Stimulated activated CD4-positive, alpha-beta T cell treated with anti-CD3 and anti-CD28 coated beads, Interleukin-4, amount 100 ng/mL, for 48 hours (primary cell): ENCODE data around the gene ADARB2.
"Not testable (repeated sequence)": the region's sequence is repeated elsewhere in the genome, so short reads cannot be mapped to it uniquely, and the experiment has no call there.

ENCODE experiments used
- DNase-seq, 2 donors: peaks; one replicate each; pipeline ENCODE4 v3.0.0-alpha.2; 2020; ENCODE audit warnings: low read depth in 2 of 2

Gene ADARB2

GRCh38 chr10:1398116-1398515 is 339.2 kb downstream of the ADARB2 start:
- DNase-seq = not testable (repeated sequence)

GRCh38 chr10:1396297-1396635 is 341.1 kb downstream of the ADARB2 start:
- no peak for DNase-seq

GRCh38 chr10:1395481-1396296 is 341.6 kb downstream of the ADARB2 start:
- DNase-seq = no peak

GRCh38 chr10:1395025-1395480 is 342.3 kb downstream of the ADARB2 start:
- DNase-seq = no peak

- DNase-seq = no peak
These were observed 343.0 kb downstream of the ADARB2 start for GRCh38 chr10:1394155-1394912.

- DNase-seq = no peak
These were observed 343.8 kb downstream of the ADARB2 start for GRCh38 chr10:1393481-1393880.

GRCh38 chr10:1392127-1392526 is 345.2 kb downstream of the ADARB2 start:
- no peak for DNase-seq

GRCh38 chr10:1390200-1390599 is 347.1 kb downstream of the ADARB2 start:
- no peak for DNase-seq

GRCh38 chr10:1384026-1384425 is 353.3 kb downstream of the ADARB2 start:
- DNase-seq = no peak

- no peak for DNase-seq
These were observed 354.6 kb downstream of the ADARB2 start for GRCh38 chr10:1382711-1383110.

GRCh38 chr10:1381339-1381738 is 356.0 kb downstream of the ADARB2 start:
- no peak for DNase-seq

- DNase-seq = no peak
These were observed 357.1 kb downstream of the ADARB2 start for GRCh38 chr10:1380088-1380671.

GRCh38 chr10:1379601-1380000 is 357.7 kb downstream of the ADARB2 start:
- DNase-seq = no peak

- no peak for DNase-seq
These were observed 358.9 kb downstream of the ADARB2 start for GRCh38 chr10:1378473-1378872.

- DNase-seq = no peak
These were observed 359.5 kb downstream of the ADARB2 start for GRCh38 chr10:1377740-1378397.

- DNase-seq = no peak
These were observed 360.1 kb downstream of the ADARB2 start for GRCh38 chr10:1377231-1377630.

GRCh38 chr10:1376384-1376945 is 360.9 kb downstream of the ADARB2 start:
- DNase-seq = no peak

GRCh38 chr10:1375346-1376170 is 361.8 kb downstream of the ADARB2 start:
- DNase-seq = no peak

GRCh38 chr10:1374511-1375345 is 362.6 kb downstream of the ADARB2 start:
- DNase-seq = no peak

- DNase-seq = no peak
These were observed 364.0 kb downstream of the ADARB2 start for GRCh38 chr10:1373287-1373686.
